AG20443 (cell line): Measurements from ENCODE around the gene SLC16A10.
A peak's percentile ranks its signal among the peaks of the same experiment; 100 is the strongest.
"Not testable (repeated sequence)": the region's sequence is repeated elsewhere in the genome, so short reads cannot be mapped to it uniquely, and the experiment has no call there.

Experiments used
- DNase-seq: peaks from one replicate; pipeline ENCODE4 v3.0.0; 2012; ENCODE audit warnings: low spot score, mixed read lengths

The SLC16A10 gene

DNA sequence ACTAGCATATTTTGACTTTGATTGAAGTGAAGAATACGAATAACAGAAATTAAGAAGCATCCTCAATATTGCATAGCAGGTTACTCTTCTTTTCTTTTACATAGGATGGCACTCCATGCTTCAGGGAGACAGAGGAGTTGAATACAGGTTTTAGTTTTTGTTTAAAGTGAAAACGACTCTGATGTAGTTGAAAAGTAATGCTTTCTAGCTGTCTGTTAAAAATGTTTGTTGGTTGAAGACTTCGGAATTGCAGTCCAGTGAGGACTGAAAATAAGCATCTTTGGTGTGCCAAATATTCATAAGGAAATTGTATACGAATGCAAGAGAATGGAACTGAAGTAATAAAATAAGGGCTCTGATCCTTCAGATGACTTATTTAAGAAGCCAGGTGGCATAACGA is 618 bp upstream of the SLC16A10 start:
- DNase-seq, result no peak

- DNase-seq, result no peak
These were observed 766 bp downstream of the SLC16A10 start for GRCh38 chr6:111087871-111088667.

- no peak for DNase-seq
These were observed 1.3 kb downstream of the SLC16A10 start for GRCh38 chr6:111088668-111089003.

DNA sequence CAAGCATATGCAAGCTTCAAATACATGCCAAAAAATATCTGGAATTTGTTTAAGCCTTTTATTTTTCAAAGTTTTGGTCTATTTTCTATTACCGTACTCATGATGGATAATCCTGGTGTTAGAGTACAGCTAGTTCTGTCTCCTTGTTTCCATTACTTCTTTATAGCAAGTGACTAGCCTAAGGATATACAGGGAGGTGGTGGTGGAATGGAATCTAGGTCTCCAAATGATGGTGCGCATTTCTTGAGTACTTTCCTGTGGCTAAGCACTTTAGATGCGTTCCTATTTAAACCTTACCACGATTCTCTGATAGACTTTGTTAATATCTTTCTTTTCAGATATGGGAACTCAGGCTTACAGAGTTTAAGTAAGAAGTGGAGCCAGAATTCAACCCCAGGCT is 3.5 kb downstream of the SLC16A10 start:
- DNase-seq, result no peak

DNA sequence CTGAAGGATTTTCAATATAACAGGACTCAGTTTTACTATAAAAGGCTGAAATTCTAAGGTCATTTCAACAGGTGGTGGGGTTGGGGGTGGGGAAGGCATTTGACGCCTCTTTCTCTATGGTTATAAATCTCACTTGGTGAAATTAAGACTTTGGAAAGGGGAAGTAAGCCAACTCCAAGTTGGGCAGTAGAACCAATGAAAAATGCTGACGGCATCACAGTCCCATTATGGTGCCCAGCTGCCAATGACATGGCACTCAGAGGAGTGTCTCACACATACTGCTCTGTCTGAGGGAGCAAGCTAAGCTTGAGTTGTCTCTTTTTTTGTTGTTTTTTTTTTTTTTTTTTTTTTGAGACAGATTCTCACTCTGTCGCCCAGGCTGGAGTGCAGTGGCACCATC is 4.7 kb downstream of the SLC16A10 start:
- no peak for DNase-seq

GRCh38 chr6:111095488-111095887 is 8.2 kb downstream of the SLC16A10 start:
- DNase-seq, result not testable (repeated sequence)

DNA sequence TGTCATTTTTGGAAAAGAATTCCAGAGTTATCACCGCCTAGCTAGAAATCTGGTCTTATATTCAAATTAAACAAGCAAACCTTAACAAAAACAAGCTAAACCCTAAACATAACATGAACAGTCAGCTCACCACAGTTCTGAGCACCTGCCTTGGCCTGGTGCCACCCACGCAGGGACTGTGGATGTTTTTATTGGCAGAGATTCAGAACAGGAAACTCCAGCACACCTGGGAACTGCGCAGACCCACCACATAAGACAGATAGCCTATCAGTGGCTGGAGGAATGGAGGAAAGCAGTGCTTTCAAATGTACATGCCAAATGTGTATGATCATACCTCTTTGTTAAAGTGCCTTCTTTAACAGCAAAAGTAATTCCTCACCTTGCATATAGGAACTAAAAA is 8.9 kb downstream of the SLC16A10 start:
- no peak for DNase-seq

DNA sequence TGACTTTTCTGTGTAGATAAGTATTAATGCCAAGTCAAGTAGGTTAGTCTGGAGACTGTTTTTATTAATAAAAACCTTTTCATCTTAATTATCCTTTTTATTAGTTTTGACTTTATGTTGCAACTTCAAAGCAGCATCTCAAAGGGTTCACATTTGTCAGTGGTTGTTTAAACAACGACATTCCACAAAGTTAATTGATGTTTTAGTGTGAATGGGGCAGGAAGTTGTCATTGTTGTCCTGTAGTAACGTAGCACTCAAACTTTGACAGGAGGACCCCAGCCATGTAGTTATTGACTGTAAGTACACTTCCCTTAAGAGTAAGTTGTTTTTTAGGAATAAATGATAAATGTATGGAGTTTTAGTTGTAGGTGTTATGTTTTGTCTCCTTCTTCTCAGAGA is 11.3 kb downstream of the SLC16A10 start:
- no peak for DNase-seq

- DNase-seq, result no peak
These were observed 14.7 kb downstream of the SLC16A10 start for GRCh38 chr6:111101987-111102386.

DNA sequence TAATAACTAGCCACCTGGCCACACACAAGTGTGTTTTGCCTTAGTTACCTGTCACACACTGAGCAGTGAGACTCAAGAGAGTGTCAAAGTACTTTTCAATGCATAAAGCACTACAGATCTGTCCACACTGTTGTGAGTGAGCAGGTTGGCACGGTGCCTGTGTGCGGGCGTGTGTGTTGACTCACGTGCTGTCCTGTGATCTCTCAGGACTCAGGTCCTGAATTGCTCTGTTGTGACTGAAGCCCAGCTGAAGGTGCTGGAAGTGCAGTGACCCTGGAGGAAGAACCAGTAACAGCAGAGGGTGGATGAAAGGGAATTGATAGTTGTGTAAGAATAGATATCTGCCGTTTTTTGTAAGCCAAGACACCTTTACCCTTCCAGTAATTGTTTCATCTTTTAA is 18.3 kb downstream of the SLC16A10 start:
- DNase-seq, result no peak

DNA sequence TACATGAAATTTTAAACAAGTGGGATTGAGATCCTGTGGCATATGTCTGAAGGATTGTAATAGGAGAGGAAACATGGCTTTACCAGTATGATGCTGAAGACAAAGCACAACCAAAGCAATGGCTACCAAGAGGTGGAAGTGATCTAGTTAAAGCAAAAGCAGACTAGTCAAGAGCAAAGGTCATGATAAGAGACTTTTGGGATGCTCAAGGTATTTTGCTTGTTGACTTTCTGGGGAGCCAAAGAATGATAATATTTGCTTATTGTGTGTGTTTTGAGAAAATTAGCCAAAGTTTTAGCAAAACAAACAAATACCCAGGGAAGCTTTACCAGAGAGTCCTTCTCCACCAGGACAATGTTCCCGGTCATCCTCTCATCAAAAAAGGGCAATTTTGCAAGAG is 20.3 kb downstream of the SLC16A10 start:
- no peak for DNase-seq

- no peak for DNase-seq
These were observed 22.7 kb downstream of the SLC16A10 start for GRCh38 chr6:111110036-111110435.

DNA sequence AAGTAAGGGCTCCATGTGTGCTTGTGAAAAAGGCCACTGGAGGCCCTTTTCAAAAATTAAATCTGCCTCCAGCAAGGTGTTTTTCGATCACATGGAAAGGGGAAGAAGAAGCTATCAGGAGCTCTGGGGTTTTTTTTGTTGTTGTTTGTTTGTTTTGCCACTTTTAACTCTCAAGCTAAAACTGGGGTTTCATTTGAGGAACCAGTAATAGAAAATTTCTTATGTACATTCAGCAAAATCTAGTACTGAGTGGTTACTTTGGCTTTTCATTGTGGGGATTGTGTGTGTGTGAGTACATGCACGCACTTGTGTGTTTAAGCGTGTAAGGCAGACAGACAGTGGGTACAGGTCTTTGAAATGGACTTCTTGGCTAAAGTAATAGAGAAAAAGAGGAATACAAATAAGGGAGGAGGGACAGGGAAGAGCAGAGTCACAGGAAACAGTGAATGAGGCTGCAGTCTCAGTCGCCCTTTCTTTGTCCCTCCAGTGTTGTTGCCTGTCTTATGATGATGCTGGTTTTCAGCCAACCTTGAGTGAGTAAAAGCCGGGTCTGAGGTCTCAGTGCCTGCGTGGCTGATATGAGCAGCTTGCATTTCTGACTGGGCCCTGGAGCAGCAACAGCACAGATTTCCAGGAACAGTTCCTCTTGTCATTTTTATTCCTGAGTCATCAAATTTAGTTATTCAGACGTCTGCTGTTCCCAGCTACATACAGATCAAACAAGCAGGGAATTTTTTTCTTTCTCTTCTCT is 26.2 kb downstream of the SLC16A10 start:
- peak; percentile 13 for DNase-seq

DNA sequence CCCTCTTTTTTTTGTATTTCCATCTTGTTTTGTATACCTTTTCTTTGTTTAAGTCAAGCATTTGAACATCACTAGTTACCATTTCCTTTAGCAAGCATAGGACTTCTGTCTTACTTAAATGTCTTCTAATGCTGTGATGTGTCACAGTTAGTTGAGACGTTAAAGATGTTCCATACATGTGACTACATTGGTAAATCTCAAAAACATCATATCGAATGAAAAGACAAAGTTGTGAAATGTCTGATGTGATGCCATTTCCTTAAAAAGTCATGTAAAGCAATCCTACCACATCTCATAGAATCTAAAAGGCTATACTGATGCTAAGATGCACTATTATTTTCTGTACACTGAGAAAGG is 26.8 kb downstream of the SLC16A10 start:
- DNase-seq, result no peak

GRCh38 chr6:111114482-111114881 is 27.2 kb downstream of the SLC16A10 start:
- DNase-seq, result no peak

DNA sequence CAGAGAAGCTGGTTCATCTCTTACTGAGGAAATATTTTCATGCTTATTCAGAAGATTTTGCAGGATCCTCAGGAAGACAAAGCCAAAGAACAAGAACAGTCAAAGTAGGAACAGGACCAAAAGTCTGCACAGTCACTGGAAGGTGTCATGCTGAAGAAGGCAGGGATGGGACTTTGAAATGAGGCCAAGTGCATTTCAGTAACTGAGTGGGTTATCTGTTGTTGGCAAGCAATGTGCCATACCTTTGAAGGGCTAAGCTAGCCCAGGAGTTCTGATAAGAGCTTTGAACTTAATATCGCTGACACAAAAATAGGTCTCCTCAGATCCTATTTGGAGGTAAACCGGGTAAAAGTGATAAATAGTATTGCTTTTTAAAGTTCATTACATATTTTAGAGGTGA is 31.5 kb downstream of the SLC16A10 start:
- DNase-seq, result no peak

DNA sequence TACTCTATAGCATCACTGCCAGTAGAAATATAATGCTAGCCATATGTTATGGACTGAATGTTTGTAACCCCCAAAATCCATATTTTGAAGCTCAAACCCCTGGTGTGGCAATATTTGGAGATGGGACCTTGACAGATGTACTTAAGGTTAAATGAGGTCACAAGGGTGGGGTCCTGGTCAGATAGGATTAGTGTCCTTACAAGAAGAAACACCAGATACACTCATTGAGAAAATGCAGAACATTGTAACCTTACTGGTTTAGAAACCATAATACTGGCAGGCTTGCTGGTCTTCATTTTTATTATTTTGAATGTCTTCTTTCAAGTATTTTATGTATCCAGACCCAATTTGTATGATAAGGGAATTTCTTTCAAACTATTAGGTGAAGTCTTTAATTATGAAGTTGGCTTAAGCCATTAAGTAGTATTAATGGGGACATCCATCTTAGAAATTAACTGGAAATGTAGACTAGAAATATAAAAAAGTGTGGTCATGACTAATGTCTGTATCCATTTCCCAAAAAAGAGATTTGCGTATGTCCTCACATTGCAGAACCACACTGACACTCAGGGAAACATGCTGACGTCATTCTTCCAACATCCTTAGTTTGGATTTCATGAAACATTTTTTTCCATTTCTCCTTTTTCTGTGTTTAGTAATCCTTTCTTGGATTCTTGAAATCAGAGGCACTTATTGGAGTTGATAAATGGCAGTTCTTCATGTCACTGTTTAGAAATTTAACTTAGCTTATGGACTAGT is 32.4 kb downstream of the SLC16A10 start:
- no peak for DNase-seq

DNA sequence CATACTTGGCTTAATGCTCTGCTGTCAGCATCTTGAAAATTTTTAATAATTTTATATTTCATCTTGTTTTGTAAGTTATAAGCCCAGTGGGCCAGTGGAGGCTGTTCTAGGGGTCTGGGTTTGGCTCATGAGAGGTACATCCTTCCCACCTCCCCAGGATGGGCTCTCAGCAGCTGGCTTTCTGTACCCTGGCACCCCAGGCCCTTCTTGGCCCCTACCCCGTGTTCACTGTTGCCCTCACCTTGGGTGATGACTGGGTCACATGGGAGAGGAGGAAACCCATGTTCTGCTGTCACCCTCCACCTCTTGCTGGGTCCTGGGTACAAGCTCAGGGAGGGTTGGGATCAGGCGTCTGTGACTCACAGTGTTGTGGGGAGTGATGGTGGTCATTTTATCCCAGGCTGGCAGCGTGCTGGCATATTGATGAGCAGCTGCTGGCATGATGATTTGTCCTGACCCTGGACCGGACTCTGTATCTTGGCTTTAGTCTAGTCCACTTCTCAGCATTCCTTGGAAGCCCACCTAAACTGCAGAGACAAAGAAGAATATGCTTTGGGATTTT is 34.6 kb downstream of the SLC16A10 start:
- DNase-seq, result no peak

- no peak for DNase-seq
These were observed 35.4 kb downstream of the SLC16A10 start for GRCh38 chr6:111122458-111123286.

GRCh38 chr6:111124406-111124805 is 37.1 kb downstream of the SLC16A10 start:
- no peak for DNase-seq

DNA sequence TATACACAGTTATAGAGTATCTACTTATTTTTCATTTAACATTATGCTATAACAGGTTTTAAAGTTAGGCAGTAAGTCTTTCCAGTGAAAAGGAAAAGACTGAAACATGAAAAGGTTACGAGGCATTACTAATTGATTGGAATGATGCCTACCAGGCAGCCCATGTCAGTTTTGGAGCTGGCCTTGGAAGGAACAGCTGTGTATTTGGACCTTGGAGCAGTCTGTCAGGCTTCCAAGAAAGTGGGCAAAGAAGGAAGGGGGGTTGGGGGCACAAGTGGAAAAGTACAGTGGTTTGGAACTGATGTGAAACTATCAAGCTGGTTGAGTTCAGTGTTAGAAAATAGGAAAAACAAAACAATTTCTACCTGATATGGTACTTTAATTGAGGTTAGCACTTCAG is 41.7 kb downstream of the SLC16A10 start:
- DNase-seq, result no peak

DNA sequence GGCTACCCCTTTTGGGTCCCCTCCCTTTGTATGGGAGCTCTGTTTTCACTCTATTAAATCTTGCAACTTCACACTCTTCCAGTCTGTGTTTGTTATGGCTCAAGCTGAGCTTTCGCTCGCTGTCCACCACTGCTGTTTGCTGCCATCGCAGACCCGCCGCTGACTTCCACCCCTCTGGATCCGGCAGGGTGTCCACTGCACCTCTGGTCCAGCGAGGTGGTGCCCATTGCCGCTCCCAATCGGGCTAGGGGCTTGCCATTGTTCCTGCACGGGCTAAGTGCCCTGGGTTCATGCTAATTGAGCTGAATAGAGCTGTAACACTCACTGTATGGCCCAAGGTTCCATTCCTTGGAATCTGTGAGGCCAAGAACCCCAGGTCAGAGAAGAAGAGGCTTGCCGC is 43.7 kb downstream of the SLC16A10 start:
- not testable (repeated sequence) for DNase-seq
